NCI-H2171 treated with DMSO at 0.1 percent for 48 hours (cell line): ENCODE measurements around the gene MINDY4.

Experiments
- DNase-seq: peaks from one replicate; lab custom pipeline; 2025; lab: John Stamatoyannopoulos, UW

Gene MINDY4

DNA sequence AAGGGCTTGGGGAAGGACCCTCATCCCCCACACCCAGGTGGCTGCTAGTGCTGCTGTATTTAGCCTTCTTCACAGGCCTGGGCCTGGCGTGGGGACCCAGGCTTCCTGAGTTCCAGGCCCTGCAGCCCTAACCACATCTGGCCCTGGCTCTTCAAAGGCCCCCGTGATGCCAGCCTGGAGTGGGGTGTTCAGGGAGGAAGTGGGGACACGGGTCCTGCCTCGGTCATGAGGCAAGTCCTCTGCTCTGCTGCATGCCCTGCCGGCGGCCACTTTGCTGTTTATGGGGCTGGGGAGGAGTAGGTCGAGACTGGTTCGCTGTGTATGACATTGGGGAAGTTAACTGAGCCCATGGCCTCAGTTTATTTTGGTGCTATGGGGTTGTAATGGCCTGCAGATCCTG, 131.9 kb downstream of the MINDY4 start:
- DNase-seq, result no peak

DNA sequence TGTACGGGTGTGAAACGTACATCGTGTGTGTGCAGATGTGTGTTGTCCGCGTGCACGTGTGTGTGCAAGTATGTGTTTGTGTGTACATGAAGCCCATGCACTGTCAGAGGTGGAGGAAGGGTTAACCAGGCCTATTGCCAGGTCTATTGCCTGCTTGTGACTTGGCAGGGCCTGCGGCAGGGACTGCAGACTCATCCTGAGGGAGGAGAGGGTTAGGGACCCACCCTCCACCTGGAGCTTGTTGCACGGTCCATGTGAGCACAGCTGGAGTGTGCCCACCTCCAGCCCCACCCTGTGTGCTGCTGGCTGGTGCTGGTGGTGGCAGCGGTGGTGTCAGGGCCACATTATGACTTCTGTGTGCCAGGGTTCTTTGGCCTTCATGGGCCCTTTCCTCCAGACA, 133.3 kb downstream of the MINDY4 start:
- no peak for DNase-seq

DNA sequence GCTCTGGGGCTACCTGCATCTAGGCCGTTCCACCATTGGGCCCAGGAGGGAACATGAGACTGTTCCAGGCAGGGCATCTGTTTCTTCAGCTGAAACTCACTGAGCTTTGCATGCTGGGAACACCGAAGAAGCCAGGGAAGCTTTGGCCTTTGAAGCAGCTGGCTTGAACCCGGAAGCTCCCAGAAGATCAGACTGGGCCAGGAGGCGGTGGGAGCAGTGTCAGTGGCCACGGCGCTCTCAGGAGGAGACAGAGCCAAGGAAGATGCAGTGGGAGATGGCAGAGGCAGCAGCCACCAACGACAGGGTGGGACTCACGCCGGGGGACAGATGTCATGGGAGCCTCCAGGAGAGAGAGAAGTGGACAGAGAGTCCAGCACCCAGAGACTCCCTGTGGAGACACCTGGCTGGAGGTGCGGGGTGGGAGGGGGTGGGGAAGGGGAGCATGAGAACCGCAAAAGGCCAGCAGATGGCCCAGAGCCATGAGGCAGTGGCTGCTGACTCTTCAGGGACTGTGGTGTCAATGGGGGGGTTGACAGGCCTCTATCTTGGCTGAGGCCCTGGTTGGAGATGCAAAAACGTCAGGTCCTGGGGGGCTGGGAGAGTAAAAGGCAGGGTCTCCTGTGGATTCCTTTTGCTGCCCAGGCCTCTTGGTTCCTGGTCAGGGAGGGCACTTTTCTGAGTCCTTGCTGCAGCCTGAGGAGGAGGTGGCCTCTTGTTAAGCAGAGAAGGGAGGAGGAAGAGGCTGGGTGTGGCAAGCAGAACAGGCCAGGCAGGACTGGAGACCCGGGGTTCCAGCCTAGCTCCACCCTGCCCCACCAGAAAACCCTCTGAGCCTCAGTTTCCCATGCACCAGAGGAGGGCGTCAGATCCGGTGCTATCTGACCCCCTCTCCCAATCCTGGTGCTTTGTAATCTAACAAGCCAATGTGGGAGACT, 134.1 kb downstream of the MINDY4 start:
- no peak for DNase-seq

DNA sequence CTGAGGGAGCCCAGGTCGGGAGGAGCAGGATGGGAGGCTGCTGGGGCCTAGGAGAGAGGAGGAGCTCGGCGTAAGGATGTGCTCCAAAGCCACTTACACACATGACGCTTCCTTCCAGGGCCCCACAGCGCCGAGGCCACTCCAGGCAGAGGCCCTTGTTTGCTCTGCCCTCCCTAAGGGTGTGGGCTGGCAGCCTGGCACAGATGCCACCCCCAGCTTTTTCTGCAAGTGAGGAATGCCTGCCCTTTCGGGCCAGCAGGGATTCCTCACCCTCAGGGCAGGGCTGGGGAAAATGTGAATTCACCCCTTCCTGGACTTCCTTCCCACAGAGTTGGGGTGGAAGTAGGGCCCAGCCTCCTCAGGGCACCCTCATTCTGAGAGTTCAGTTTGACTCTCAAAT, 134.8 kb downstream of the MINDY4 start:
- DNase-seq, result no peak

DNA sequence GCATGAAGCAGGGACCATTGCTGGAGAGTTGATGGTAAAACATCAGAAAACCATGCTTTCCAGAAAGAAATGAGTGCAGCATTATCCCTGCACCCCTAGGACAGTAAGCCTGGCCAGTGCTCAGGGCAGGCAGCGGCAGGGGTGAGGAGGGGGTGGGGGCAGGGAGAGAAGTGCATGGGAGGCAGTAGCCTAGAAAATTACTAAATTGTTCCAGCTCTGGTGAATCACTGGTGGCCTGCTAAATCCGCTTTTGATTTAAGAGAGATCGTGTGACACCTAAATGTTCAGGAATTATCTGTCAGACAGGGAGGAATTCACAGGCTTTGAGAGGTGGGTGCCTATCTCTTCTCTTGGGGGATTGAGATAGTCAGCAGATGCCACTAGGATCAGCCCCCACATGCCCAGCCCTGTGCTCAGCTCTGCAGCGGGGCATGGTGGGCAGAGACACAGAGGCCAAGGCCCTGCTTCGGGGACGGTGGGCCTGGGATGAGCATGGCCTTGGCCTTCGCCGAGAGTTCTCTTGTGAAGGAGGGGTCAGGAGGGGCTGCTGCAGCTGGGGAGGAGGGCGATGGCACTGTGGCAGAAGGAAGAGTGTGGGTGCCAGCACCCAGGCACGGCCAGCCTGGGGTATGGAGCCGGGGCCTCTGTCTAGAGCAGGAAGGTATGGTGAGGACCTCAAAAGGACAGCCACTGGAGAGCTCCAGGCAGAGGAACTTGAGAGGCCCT, 135.5 kb downstream of the MINDY4 start:
- DNase-seq, result no peak

DNA sequence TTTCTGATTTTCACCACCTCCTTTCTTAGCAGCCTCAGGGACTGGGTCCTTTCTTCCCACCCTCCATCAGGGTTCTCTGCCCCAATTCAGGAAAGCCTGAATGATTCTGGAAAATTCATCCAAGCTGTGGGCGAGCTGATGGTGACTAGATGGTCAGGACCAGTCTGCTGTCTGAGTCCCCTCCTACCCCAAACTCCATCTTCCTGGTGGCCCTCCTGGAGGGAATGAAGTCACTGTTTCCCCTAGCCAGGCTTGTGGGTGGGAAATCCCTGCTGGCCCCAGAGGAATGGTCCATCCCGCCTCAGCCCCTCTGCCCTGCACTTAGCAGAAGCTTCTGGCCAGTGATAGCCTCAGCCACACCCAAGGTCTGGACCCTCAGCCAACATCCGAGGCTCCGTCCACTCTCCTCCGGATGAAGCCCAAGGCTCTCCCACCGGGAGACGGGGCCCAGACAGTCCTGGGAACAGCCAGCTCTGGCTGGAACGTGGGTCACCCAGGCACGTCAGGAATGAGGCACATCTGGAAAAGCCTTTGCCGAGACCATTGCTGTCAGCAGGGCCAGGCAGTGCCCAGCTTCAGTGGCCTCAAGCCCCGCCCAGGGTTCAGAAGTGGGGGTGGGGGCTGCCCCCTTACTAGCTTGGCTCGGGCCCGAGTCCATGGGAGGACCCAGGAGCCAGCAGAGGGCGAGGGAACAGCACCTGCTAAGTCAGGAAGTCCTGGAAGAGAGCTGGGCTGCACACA, 136.5 kb downstream of the MINDY4 start:
- no peak for DNase-seq

DNA sequence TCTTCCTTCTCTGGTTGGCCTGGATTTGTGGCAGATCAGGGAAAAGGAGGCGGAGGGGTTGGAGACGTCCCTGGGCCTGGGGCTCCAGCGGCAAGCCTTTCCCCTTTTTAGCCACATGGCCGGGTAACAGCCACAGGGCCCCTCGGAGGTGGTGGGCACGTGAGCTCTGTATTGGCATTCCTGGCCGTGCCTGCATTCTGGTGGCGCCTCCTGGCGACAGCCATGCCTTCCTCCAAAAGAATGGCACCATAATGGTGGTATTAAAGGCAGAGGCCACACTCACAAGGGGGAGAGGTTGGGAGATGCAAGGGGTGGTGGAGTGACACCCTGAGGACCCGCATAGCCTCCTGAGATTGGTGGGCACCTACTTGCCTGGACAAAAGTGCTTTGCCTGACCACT, 137.5 kb downstream of the MINDY4 start:
- no peak for DNase-seq

DNA sequence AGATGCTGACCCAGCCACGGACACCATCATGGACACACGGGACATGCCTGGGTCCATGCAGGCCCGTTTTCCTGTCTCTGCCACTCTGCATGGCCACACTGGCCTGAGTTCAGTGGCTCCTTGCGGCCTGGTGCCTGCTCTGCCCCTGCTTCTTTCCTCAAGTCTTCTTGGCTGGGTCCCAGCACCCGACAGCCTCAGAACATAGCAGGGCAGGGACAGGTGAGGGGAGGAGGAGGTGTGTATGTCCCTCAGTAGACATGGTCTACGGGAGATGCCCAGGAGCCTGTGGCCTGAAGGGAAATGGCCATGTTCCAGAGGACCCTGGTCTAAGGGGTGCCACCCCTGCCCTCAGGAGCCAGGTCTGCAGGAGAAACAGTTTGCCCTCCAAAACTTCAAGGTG, 138.2 kb downstream of the MINDY4 start:
- DNase-seq, result no peak

DNA sequence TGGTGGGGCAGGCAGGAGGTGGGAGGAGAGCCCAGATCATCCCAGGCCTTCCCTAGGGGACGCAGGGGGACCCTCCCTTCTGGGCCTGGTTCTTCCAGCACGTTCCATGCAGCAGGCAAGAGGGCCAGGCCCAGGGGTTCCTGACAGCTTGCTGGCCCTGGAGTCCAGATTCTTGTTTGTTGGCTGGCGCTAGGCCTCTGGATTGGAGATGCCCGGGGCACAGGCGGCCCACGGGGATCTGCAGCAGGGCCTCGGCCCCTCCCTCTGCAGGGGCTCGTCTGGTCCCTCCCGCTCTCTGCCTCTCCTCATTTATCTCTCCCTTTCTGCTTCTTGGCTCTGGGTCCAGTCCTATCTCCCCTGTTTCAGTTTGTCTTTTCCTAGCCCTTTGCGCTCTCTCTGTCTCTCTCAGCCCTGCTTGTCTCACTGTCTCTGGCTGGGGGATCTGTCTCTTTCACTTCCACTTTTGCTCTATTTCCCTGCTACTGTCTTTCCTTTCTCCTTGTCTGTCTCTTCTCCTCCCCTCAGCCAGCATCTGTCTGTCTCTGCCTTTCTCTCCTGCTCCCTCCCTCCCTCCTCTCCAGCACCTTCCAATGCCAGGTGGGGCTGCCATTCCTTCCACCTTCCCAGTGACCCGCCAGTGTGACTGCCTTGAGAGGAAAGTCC, 139.3 kb downstream of the MINDY4 start:
- DNase-seq, result no peak

DNA sequence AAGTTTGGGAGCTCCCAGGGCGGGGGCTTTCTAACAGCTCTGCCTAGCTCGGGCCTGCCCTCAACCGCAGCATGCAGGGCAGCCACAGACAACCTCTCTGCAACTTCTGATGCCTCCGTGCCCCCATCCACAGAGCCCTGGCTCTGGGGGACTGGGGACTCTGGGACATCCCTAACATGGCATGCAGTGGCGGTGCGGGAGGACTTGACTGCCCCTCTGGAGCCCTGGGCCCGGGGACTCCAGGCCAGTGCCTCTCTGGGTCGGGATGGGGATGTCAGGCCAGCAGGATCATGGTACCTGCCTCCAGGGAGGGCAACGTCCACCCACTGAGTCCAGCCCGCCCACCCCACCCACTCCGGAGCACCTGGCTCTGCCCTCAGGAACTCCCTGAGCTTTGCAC, 139.9 kb downstream of the MINDY4 start:
- DNase-seq, result no peak

DNA sequence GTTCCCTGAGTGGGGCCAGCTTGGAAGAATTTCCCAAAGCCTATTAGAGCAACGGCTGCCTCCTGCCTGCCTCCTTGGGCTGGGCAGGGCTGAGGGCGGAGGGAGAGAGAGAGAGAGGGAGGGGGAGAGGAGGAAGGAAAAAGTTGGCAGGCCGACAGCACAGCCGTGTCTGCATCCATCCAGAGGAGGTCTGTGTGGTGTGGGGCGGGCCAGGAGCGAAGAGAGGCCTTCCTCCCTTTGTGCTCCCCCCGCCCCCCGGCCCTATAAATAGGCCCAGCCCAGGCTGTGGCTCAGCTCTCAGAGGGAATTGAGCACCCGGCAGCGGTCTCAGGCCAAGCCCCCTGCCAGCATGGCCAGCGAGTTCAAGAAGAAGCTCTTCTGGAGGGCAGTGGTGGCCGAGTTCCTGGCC, 140.3 kb downstream of the MINDY4 start, which contains the start of gene AQP1:
AQP1 (plus strand) TSS at position 293 of the 409 bp plus-strand sequence; CDS start at position 350, 57 bp downstream.
- no peak for DNase-seq

DNA sequence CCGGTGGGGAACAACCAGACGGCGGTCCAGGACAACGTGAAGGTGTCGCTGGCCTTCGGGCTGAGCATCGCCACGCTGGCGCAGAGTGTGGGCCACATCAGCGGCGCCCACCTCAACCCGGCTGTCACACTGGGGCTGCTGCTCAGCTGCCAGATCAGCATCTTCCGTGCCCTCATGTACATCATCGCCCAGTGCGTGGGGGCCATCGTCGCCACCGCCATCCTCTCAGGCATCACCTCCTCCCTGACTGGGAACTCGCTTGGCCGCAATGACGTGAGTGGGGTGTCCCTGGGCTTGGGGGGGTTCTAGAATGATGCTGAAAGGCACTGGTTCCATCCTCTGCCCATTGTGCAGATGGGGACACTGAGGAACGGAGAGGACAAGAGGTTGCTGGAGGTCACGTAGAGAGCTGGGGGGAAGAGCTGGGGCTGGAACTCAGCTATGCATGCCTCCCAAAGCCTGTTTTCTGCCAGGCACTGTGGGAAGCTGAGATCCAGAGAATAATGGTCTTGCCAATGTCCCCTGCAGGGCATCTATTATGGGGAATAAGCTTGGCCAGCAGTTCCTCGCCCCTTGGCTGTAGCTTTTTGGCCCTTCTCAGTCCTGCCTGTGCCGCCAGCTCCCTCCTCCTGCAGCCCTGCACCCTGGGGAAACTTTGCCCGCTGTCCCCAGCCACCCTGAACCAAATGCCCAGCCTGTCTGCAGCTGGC, 141.0 kb downstream of the MINDY4 start:
- no peak for DNase-seq

DNA sequence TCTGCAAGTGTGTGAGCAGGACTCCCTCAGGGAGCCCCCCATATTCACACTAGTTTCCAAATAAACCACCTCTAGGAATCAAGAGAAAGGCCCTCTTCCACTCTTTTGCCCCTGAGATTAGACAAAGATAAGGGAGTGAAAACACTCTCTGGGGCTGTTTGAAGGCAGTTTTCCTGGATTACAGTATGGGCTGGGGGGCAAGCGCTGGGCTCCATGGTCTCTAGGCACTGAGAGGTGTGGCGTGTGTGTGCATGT, 141.4 kb downstream of the MINDY4 start:
- DNase-seq, result no peak

DNA sequence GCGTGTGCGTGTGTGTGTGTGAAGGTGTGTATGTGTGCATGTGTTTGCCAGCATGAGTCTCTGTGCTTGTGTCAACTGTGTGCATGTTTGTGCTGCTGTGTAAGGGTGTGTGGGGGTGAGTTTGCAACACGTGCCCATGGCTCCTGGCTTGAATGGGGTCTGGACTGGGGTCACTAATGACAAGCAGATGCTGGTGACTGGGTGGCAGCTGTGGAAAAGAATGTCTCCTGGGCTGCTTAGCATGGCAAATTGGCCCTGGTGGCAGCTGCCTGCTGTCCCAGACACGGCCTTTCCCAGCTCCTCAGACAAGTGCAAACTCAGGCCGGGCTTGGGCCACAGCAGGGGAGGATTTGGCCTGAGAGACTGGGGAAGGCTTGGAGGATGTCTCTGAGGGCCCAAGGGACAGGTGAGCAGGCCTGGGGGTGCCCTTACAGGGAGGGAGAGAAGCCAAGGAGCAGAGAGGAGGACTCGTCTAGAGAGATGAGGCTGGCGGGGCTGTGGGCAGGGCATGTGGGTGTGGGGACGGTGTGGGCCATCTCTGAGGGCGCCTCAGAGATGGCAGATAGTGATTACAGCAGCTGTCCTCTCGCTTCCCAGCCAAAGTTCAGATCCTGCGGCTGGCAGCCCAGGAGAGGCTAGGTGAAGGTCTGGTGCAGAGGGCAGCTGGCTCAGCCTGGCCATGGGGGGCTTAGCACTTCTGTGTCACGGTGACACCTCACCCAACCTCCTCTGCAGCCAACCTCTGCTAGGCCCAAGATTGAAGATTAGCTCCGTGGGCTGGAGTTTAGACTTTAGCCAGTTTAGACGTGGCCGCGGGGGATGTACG, 142.0 kb downstream of the MINDY4 start:
- no peak for DNase-seq

DNA sequence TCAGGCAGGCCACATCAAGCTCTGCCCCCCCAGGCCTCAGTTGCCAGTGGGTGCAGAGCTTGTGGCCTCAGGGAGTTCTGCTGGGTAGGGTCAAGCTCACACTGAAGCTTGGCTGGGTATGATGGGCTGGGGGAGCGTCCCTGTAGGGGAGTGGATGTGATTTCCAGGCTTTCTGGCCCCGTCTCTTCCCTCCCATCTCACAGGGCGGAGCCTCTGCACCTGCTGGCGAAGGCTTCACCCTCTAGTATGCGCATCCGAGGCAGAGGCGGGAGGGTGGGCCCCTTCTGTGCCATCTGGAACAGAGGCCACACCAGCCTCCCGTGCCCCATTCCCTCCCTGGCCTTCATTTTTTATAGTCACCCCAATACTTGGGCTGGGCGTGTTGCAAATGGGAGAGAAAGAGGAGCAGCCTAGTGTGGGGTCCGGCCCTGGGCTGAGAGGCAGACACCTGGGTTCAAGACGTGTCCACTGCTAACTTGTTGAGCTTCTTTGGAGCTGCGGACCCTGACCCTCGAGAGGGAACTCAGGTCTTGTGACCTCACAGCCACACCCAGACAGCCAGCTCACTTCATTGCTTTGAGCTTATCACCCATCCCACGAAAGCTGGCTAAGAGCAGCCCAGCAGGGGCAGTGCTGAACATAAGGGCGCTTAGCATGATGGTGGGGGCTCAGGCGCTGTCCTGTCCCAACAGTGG, 142.8 kb downstream of the MINDY4 start:
- no peak for DNase-seq

DNA sequence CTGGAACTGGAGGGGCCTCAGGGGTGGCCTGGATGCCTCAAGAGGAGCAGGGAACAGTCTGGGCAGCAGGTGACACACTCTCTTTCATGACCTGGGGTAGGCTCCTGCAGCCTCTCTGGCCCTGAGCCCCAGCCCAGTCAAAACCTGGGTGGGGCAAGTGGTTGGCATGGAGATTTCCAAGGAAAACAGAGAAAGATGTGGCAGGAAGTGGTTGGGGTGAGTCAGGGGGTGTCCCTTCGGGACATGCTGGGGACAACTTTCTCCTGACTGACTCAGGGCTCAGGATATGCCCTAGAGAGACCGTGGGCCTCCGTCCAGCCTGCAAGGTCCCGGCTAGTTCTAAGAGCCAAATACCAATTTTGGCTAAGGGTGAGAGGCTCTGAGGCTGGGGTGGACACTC, 143.4 kb downstream of the MINDY4 start:
- no peak for DNase-seq

DNA sequence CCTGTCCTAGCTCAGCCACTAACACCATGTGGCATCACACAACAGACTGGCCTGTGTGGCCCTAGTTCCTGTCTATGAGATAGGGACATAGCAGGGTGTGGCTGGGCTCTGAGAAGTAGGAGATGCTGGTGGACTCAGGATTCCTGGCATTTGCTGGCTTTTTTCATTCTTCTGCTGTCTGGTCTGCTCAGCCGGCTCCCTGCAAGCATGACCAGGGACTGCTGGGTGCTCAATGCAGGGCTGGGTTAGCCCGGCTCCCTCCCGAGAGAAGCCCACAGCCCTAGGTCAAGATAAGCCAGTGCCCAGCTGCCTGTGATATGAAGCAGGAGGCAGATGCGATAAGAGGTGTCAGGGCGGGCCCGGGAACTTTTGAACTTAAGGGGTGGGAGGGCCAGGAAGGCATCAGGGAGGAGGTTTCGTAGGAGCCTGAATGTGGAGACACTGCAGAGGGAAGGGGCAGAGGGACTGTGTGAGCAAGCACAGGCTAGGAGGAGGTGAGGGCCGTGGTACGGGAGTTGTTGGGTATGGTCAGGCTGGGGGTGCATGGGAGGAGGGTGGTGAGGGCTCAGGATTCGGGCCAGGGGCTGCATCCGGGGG, 143.9 kb downstream of the MINDY4 start:
- no peak for DNase-seq

DNA sequence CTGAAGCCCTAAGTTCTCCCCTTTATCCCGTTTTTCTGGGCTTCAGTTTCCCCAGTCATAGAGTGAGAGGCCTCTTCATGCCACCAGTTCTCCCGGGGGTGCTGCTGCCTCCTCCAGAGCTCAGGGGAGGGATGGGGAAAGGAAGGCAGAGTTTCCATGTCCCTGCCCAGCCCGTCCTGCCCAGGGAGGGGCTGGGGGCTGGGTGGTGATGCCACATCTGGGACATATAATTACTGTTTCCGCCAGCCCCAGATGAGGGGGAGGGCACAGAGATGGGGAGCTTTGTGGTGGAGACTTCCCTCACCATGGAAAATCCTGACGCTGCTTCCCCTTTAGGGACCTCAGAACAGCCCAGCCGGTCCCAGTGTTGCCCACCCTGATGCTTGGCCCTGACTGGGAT, 144.5 kb downstream of the MINDY4 start:
- DNase-seq, result no peak

DNA sequence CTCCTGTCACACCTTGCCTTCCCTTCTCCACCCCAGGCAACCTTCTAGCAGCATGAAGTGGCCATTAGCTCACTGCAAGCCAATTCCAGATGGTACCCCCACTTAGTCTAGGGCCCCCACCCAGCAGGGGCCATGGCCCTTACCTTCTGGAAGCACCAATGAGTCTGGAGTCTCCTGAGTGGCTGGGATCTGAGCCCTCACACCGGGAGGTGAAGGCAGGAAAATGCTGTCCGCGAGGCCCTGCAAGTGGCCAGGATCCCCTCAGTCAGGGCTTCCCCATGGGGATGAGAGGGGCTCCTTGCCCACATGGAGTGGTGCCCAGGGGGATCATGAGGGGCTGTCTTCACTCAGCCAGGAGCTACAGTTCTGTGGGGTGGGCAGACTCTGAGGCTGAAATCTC, 145.0 kb downstream of the MINDY4 start:
- DNase-seq, result no peak

DNA sequence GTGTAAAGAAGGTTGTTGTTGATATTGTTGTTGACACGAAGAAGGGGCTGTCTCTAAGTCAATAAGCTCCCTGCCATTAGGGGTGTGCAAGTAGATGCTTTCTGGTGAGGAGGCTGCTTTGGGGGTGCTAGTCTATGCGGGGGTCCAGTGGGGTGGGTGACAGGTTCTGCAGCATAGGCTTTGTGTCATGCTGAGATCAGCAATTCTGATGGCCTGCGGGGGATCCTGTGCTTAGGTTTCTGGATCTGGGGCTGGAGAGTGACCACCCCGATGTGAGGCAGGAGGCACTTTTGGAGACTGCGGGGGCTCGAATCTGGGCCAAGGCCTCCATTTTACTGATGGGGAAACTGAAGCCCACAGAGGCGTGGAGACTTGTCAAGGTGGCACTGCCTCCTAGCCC, 145.6 kb downstream of the MINDY4 start:
- DNase-seq, result no peak
